CD4-positive, alpha-beta T cell treated with Interleukin-21 for 1 hour (primary cell): Measurements from ENCODE around the gene DAB1.
"Not testable (repeated sequence)": the region's sequence is repeated elsewhere in the genome, so short reads cannot be mapped to it uniquely, and the experiment has no call there.

Experiments
- DNase-seq: peaks from one replicate; pipeline ENCODE4 v3.0.0-alpha.2; 2020

Gene DAB1

DNA sequence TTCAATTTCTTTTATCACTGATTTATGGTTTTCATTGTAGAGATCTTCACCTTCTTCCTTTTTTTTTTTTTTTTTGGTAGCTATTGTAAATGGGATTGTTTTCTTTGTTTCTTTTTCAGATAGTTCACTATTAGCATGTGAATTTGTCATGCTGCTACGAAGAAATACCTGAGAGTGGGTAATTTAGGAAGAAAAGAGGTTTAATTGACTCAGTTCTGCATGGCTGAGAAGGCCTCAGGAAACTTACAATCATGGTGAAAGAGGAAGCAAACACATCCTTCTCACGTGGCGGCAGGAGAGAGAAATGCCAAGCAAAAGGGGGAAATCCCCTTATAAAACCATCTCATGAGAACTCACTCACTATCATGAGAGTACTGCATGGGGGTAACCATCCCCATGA, 66.4 kb downstream of the DAB1 start:
- DNase-seq = no peak

DNA sequence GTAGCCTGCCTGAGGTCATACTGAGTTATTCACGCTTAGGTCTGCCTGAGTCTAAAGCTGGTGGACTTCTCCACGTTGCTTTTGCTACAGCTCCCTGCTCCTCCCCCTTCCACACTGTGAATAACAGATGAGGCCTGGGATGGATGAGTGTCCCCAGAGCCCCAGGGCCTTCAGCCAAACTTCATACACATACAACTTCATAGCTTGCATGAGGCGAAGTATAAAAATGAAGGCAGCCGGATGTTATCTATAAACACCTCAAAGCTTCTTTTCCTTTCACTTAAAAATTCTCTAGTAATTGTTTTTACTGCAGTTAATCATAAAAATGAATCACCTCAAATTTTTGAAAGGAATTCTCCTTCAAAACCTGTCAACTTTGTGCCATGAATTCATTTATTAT, 70.2 kb downstream of the DAB1 start:
- no peak for DNase-seq

DNA sequence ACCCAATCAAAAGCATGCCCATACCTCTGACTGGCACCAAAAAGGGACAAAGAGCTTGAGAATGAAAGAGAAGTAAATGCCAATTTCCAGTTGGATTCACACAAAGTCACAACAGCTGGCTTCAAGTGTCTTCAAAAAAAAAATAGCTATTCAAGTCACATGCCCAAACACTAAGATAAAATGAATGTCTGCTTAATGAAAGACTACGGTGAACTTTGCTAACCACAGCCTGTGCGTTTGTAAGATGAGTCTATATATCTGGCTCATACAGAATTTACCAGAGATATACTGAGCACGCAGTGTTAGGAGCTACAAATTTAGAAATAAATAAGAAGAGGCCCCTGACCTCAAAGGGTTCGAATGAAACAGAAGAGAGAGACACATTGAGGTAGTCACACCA, 73.2 kb downstream of the DAB1 start:
- DNase-seq = no peak

DNA sequence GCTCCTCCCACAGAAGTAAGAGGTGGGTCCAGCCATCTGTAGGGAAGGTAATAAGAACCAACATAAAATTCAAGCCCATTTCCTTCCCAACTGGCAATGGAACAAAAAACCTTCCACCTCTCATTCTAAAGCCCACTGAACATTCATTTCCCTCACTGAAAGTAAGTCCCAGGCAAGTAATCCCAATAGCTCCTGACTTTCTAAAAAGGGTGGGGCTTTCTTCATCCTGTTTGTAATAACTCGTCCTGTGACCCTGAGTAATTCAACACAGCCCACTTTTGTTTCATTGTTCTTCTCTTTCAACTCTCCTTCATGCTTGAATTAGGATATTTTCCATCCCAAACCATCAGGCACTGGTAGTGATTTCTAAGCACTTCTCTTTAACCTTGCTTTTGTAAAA, 74.9 kb downstream of the DAB1 start:
- no peak for DNase-seq

DNA sequence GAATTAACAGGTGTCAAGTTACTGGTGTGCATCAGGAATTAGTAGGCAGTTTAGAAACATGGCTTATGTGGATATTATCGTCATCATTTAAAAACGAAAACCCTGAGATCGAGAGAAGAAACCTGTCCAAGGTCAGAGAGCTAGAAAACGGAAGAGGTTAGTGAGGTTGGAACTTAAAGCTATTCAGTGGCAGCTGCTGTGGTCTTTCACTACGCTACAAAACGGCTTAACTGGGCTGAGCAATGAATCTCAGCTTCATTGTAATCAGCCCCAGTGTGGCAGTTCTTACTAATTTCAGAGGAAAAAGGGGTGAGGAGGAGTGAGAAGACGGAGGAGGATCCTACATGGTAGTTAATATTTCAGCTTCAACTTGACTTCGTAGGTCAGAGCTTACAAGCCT, 77.9 kb downstream of the DAB1 start:
- DNase-seq = no peak

DNA sequence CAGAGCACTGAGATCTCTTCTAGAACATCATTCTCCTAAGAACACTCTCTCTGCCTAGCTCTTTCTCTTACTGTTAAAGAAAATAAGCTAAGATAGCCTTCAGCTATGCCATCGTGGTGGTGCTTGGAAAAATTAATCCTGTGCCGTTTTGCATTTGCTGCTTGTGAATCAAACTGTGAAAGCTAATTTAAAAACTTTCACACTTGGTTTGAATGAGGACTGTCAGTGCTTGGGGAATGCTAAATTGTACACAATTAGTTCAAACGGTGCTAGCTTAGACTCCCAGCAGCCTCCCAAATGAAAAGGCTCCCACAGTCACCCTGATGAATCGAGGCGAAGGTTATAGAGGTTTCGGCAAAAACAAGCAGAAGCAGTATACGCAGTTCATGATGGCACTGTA, 79.6 kb downstream of the DAB1 start:
- no peak for DNase-seq

DNA sequence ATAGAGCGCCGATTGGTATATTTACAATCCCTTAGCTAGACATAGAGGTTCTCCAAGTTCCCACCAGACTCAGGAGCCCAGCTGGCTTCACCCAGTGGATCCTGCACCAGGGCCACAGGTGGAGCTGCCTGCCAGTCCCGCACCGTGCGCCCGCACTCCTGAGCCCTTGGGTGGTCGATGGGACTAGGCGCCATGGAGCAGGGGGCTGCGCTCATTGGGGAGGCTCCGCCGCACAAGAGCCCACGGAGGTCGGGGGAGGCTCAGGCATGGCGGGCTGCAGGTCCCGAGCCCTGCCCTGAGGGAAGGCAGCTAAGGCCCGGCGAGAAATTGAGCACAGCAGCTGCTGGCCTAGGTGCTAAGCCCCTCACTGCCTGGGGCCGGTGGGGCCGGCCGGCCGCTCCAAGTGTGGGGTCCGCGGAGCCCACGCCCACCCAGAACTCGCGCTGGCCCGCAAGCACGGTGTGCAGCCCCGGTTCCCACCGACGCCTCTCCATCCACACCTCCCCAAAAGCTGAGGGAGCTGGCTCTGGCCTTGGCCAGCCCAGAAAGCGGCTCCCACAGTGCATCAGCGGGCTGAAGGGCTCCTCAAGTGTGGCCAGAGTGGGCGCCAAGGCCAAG, 80.5 kb downstream of the DAB1 start:
- DNase-seq = not testable (repeated sequence)

DNA sequence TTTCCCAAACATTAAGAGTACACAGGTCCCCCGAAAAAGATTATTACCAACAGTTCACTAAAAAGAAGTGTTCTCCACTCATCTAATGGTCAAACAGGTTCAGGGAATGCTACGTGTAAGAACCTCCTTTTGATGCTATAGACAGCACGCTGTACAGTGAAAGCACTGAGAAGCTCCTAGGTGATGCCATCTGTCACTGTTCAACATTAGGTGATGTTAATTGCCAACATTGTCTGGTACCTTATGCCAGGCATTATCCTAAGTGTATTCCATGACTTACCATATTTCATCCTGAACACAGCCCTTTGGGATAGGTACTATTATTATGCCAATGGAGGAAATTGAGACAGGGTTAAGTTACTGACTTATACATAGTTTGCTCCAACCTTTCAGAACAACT, 82.1 kb downstream of the DAB1 start:
- no peak for DNase-seq

DNA sequence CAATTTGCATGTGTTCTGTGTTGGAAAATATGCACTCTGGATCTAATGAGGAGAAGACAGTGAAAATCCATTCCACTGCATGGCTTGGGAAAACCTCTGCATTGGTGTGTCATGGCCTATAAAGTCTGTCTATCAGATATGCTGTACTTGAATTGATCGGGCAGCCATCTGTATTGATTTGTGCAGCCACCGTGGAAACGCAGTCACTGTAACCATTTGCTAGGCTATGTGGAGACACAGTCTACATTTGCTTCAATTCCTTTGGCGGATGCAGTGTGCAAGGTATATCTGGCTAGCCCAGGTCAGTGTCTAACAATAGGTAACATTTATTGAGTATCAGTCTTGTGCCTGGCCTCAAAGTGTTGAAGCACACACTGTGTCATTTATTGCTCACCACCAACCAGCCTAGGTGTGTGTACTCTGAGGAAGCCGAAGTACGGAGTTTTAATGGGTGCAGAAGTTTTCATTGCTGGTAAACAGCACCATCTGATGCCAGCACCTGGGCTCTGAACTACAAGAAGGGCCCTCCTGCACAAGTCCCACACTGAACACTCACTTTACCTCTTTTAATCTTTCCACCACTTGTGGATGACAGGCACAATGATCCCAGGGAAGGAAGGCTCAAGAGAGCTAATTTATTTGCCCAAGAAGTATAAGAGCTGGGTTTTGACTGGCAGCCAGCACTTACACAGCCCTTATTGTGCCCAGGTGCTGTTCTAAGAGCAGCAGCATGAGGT, 83.4 kb downstream of the DAB1 start:
- DNase-seq = no peak

DNA sequence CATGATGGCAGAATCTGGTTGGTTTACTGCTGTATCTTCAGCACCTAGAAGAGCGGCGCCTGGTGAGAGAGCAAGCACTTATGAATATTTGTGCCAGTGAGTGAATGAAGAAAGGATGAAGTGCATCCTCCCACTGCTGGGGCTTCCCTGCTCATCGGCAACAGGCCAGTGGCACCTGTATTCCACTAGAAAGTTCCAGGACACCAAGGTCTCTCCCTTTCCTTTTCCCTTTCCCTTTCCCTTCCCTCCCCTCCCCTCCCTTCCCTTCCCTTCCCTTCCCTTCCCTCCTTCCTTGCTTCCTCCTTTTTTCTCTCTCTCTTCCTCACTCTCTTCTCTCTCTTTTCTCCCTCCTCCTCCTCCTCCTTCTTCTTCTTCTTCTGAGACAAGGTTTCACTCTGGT, 86.2 kb downstream of the DAB1 start:
- no peak for DNase-seq

DNA sequence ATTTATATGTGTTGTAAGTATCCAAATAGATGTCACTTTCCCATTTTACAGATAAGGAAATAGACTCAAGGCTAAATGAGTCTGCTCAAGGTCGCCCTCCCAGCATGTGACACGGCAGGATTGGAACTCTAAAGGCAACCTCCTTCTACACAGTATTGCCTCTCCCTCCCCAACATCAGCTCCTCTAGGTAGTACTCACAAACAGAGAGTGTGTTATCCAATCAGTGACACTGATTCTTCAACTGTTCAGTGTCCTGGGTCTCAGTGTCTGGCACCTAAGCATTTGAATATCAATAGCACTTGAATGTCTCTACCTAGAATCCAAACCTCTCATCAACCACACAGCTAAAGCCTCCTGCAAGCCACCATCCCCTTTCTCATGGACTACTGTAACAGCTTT, 87.1 kb downstream of the DAB1 start:
- no peak for DNase-seq

DNA sequence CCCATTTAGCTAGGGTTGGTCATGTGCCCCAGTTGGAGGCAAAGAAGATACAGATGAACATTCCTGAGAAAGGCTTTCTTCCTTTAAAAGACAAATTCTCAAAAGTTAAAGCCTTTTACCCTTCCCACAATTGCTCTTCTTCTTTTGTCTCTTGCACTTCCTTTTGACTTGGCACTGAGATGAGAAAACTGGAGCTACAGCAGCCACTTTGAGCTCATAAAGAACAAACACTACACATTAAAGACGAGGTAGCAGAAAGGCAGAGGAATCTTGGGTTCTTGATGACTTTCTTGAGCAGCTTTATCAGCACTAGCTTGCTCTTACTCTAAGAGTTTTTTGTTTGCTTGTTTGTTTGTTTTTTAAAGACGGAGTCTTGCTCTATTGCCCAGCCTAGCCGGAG, 92.2 kb downstream of the DAB1 start:
- no peak for DNase-seq

DNA sequence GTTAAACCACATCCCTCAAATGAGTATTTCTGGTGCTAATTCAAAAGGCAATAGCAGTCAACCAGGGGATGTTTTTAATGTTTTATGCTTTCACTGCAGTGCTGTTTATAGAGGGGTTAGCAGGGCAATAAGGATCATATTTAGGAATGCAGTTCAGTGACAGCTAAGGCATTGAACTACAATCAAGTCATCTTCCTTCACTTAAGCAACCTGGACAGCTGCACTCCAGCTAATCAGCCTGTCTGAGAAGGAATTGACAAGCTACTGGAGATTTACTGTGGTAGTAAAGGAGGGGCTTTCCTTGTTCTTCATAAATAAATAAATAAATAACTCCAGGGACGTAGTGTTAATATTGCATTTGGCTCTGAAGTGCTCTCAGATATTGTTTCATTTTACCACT, 93.9 kb downstream of the DAB1 start:
- DNase-seq = no peak

DNA sequence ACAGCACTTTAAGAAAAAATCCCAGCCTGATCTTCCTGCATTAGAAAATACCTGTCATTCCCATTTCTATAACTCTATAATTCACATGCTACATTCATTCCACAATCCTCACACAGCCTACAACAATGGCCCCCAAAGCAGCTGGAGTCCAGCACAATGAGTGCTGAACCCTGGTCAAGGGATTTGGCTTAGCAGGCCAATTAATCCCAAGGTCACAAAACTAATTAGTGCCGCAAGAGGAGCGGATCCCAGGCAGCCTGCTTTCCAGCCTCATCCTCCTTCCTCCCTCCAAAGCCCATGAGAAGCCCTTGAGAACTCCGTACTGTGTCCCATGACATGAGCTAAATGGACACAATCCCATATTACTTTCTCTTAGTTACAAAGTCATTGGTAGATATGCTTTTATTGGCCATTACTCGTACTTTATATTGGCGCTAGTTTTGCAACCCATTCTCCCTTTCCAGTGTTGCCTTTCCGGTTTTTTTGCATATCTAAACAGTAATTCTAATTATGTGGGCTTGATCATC, 94.8 kb downstream of the DAB1 start:
- DNase-seq = no peak

DNA sequence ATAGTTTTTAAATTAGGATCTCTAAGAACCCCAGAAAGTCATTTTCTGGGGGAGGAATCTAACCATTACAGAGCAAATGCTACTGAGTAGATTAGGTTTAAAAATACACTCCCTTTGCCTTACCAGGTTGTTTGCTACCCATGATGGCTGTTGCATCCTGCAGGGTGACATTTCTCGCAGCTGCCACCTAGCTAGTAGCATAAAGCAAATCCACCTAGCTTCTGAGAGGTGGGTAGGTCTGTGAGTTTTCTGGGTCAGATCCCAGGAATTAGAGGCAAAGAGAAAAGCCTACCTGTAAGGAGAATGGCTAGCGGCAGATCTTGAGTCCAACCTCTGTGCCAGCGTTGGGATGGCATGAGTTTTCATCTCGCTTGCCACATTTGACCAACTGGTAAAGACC, 95.9 kb downstream of the DAB1 start:
- DNase-seq = no peak

DNA sequence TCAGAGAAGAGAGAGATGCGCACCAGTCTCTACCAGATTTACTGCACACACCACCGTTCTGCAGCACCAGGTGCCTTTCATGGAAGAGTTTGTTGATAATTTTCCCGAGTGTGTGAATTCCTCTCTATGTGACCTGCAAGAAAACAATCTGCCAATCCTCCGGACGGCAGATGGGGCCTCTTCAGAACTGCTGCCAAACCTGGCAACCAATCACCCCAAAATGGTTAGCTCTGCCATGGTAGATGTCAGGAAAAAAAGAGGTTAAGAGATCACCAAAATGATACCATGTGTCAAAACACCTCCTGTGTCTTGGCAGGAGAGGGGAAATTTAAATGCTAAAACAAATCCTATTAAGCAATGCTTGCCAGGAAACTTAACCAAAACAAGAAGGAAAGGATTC, 96.5 kb downstream of the DAB1 start:
- DNase-seq = no peak

DNA sequence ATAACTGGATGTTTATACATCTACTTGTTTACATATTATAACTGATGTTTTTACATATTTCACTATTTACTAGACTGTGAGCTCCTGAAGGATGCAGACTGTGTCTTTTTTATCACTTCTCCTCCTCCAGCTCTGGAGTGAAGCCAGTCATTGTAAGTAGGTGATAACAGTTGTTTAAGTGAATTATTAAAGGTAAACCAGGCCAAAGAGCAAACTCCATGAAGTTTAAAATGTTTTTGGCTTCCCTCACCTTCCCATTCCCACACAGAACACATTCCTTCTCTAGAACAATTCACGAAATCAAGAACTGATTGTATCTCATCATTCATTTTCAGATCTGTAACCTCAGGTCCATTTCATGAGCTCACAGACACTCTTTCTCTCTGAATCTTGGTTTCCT, 98.3 kb downstream of the DAB1 start:
- DNase-seq = no peak

DNA sequence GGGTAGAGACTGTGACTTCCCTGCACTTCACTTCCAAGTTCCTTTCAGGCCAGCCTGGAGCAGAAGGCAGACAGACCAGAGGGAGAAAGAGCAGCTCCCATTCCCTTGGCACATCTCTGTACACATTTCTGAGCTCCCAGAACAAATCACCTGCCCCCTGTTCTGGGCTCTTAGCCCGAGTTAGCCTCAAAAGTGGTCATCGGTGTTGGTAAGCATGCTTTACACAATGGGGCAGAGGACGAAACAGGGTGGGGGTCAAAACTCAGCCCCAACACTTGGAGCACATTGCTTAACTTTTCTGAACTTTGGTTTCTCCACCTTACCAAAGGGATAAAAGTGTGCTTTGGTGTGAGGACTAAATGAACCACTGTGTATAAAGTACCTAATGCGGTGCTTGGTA, 98.7 kb downstream of the DAB1 start:
- no peak for DNase-seq

DNA sequence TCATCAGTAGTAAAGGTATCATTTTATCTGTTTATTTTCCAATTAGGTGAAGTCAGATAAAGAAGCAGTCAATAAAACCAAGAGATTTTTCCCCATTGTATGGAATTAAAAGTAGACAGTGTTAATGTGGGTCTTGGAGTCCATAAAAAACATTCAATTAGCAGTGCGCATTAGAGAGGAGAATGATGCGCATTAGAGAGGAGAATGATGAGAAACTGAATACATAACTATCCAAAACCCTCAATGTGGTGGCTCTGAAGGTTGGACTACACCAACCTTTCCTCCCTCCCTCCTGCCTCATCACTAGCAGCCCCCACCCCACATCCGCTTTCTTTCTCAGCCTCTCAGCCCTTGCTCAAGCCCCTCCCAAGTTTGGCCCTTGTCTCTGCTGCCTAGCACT, 99.5 kb downstream of the DAB1 start:
- DNase-seq = no peak

DNA sequence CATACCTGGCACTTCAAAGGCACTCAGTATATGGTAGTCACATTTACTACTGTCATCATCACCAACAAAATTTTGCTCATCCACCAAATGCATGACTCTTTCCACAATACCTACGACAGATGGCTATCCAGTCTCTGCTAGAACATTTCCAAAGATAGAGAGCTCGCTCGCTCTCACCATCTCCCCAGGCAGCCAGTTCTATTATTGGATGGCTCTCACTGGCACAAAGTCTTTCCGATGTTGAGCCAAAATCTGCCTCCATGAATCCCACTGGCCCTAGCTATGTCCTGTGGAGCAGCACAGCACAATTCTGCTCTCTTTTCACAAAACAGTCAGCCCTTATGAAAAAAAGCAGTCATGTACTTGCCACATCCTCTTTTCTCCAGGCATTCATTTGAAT, 102.1 kb downstream of the DAB1 start:
- DNase-seq = no peak

DNA sequence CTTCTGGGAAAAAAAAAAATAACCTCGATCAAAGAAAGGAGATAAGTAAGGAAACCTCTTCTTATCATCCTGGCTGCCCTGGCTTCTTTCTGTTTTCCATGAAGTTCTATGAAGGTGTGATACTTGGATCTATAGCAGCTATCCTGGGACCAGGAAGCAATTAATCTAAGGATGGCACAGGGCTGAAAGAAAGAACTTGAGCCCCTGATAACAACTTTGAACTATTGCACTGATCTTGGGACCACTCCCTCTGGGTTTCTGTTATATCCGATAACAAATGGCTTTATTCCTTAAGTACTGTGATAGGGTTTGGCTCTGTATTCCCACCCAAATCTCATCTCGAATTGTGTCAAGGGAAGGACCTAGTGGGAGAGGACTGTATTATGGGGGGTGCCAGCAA, 104.1 kb downstream of the DAB1 start:
- DNase-seq = no peak

DNA sequence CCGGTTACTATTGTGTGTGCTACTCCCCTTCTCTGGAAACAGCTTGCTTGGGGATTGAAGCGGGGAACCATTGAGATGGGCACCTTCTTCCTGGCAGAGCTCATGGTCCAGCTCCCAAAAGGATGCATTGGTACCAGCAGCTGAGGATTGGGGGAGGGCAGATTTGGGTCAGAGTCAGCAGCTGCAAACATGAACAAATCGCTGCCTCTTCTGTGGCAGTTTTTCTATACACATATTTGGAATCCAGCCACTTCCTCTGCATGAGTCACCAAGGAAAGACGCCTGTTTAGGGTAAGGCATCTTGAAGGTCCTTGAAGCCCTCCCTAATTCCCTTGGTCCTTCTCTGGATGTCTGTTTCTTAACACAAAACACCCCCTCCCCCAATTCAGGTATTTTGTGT, 104.7 kb downstream of the DAB1 start:
- DNase-seq = no peak

DNA sequence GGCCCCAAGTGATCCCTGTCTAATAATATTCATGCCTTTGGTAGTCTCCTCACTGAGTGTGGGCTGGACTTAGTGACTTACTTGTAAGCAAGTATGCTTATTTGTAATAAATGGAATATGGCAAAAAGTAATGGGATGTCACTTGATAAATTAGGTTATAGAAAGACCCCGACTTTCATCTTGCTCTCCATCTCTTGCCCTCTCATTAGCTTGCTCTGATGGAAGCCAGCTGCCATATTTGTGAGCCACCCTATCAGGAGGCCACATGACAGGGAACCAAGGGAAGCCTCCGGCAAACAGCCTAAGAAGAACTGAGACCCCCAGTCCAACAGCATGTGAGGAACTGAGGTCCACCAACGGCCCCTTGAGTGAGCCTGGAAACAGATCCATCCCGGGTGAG, 107.0 kb downstream of the DAB1 start:
- no peak for DNase-seq

DNA sequence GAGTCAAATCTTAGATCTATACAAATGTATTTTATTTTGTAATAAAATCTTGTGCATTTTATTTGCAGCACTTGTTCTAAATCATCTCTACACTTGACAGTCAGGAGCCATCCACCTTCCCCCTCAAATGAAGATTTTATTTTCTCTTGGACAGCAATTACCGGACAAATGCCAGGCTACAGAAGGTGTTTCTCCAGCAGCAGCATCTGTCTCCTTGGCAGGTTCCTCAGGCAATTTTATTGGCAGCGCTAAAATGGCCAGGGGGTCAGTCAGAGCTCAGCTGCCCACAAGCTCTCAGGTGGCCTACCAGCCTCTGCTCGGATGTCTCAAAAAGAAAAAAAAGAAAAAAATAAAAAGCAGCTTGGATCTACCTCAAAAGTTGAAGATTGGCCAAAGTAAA, 107.6 kb downstream of the DAB1 start:
- DNase-seq = no peak

DNA sequence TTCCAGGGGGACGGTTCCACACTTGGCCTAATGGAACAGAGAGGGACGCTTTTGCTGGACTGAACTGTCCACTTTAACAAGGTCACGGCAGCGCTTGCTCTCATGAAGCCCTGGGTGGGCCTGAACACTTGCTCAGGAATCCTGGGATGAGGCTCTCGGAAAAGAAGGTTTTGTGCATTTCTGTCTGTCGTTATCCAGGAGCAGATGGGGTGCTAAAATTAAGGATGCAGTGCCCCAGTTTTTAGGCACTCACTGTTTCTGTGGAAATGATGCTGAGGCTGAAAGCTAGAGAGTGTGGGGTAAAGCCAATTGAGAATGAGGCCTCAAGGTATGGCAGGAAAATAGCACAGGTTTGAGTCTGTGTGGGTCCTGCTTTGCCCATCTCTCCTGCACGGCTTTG, 111.0 kb downstream of the DAB1 start:
- DNase-seq = no peak
